NCI-H2227 treated with DMSO at 0.1 percent for 48 hours (cell line): ENCODE results near the gene SLC23A2.
"Not testable (repeated sequence)": the region's sequence is repeated elsewhere in the genome, so short reads cannot be mapped to it uniquely, and the experiment has no call there.

Source experiments
- DNase-seq: peaks from one replicate; lab custom pipeline; 2025; lab: John Stamatoyannopoulos, UW

SLC23A2 gene

DNA sequence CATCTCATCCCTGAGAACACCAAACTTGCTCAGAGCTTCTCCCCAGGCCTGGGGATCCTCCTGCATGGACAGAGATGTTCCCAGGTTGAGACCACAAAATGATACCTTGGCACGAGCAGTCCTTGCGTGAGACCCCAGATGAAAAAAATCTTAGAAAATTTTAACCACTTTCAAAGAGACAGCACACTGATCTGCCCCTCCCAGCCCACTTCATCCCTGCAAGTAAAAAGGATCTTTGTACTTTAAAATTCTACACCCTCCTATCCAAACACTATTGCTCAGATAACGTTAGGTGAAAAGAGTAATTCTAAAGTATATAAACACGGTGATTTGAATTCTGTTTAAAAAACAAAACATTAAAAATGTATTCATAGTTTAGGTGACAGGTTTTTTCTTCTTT is 98.5 kb downstream of the SLC23A2 start:
- no peak for DNase-seq

GRCh38 chr20:4901031-4901818 is 100.1 kb downstream of the SLC23A2 start:
- no peak for DNase-seq

DNA sequence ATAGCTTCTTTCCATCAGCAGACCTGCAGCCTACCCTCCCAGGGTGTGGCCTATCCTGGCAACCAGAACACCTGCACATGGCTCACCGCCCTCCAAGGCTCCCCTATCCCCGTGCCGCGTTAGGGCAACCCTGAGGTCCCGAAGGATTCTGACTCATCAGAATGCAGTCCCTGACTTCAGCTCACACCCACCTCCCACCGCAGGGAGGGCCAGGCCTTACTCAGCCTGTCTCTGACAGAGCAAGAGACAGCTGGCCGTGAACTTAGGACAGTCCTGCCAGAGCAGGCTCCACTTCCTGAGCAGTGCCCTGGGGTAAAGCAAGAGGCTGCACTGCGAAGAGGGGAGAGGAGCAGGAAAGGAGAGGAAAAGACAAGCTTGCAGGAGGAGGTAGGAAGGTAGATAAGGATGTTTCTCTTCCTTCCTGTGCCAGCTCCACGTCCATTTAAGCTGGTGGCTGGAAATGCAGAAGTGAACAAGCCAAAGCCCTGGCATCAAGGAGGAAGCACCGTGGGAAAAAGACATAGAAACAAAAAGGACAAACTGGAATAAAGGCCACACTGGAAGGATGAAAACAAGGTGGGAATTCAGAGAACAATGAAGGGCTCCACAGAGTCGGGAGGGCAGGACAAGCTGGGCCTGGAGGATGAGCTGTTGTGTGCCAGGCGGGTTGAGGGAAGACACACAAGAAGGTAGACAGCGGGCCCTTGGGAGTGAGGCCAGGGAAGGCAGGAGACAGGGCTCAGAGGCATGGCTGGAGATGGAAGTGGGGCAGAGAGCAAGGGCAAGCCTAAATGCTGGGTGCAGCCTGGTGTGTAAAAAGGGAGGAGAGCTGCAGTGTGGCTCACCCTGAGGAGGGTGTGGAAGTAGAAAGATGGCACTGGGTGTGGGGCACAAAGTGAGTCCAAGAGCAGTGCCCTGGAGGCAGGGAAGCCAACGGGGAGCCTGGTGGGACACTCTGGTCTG is 102.7 kb downstream of the SLC23A2 start:
- DNase-seq, result no peak

- no peak for DNase-seq
Measured at GRCh38 chr20:4897600-4897999, 103.7 kb downstream of the SLC23A2 start.

DNA sequence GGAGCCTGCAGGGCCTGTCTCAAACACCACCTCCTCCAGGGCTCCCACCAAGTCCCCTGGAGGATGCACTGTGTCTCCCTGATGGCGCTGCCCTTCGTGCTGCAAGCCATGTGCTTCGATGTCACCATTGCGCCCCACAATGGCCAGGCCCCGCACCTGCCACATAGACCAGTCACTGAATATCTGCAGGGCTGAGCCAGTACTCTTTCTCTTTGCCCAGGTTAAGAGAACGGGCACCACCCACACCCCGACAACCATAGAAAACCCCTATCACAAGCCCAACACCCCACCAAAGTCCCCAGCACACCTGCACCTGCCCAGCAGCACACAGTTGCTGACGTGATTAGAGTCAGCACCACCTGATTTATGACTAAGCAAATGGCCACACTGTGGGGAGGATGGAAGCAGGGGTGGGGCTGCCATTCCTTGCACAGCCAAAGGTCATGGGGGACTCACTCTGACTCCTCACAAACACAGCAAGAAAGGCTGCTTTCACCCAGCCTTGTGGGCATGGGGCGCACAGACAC is 104.3 kb downstream of the SLC23A2 start:
- DNase-seq, result no peak

DNA sequence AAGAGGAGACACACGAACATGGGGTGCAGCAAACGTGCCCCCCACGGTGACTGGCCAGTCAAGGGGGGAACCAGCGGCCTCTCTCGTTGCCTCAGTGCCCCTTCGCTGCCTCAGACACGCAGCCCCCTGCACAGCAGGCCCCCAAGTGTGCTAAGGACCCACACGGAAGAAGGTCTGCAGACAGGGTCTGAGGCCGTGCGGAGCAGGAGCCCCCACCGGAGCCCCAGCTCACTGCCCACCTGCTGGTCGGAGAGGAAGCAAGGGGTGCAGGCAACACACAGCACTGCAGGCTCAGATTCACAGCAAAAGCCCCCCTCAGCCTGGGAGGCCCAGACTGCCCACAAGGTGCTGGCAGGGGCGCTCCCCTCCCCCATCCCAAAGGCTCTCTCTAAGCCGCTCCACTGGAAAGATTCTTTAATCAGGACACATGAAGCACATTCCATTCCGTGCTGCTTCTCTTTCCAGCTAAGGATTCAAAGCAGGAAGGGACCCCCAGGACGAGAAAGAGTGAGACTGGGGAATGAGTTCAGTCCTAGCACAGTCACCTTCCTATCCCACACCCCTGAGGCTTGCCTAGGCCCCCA is 105.1 kb downstream of the SLC23A2 start:
- no peak for DNase-seq

GRCh38 chr20:4894981-4895381 is 106.3 kb downstream of the SLC23A2 start:
- no peak for DNase-seq

GRCh38 chr20:4894409-4894808 is 106.9 kb downstream of the SLC23A2 start:
- DNase-seq, result no peak

GRCh38 chr20:4893709-4894108 is 107.6 kb downstream of the SLC23A2 start:
- no peak for DNase-seq

- no peak for DNase-seq
Measured at GRCh38 chr20:4891997-4892396, 109.3 kb downstream of the SLC23A2 start.

- no peak for DNase-seq
Measured at GRCh38 chr20:4891190-4891763, 110.0 kb downstream of the SLC23A2 start.

- no peak for DNase-seq
Measured at GRCh38 chr20:4889446-4889845, 111.9 kb downstream of the SLC23A2 start.

DNA sequence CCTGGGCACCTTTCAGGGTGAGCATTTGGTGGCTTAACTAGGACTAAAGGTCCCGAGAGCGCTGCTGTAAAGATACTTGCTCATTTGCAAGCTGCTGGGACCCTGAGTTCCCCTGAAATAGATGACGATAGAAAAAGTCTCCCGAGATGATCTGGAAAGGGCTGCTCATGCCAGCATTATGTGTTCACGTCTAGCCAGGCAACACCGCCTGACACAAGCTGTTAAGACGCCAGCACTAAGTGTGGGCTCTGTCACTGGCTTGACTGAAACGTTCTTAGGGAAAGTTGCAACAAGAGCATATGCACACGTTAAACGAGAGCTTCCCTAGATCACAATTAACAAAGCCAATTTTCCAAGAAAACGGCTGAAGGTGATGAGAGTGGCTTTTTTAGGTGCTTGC is 113.7 kb downstream of the SLC23A2 start:
- no peak for DNase-seq

DNA sequence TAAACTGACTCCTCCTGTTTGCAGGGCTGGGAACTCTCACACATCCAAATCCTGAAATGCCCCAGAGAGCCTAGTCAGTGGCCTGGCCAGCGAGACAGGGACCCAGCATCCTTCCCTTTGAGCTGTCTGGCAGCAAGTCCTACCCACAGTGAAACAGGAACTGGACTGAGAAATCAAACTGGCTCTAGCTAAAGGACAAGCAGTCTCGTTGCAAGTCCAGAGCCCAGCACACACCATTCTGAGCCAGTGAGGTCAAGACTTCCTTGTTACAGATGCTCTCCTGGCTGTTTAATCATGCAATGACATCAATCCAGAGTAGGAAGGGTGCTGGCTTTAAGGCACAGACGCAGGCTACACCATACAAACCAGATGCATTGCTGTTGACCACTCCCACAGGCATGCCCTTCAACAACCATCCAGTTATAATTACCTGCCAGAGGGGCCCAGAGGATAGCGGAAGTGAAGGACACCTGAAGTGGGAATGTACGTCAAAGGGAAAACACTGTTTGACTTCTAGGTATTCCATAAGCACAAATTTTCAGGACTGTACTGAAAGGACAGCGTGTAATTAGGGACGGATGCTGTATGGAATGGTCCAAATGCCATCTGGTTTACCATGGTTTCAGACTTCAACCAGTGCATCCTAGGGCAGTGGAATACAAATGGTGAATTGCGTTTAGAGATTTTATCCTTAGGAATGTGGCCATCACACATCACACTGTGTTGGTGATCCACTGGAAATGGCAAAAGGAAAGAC is 114.4 kb downstream of the SLC23A2 start:
- DNase-seq, result no peak

DNA sequence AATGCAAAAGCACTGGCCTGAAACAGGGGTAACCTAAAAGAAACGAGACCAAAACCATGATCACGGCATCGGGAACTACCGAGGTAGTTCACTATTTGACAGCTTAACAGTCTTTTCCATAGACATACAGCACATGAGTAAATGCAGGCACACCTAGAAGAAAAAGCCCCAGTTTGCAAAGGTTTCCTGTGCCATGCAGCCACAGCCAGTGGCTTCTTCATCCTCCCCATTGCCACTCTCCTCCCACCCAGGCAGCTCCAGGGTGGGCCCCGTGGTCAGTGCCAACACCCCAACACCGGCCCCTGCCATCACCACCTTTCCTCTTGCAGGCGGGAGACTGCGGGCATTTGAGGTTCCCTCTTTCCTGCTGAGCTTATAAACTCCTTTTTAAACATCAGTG is 115.4 kb downstream of the SLC23A2 start:
- no peak for DNase-seq

- DNase-seq, result no peak
Measured at GRCh38 chr20:4883546-4883945, 117.8 kb downstream of the SLC23A2 start.

GRCh38 chr20:4883051-4883450 is 118.3 kb downstream of the SLC23A2 start:
- no peak for DNase-seq

GRCh38 chr20:4881006-4881730 is 120.1 kb downstream of the SLC23A2 start:
- no peak for DNase-seq

DNA sequence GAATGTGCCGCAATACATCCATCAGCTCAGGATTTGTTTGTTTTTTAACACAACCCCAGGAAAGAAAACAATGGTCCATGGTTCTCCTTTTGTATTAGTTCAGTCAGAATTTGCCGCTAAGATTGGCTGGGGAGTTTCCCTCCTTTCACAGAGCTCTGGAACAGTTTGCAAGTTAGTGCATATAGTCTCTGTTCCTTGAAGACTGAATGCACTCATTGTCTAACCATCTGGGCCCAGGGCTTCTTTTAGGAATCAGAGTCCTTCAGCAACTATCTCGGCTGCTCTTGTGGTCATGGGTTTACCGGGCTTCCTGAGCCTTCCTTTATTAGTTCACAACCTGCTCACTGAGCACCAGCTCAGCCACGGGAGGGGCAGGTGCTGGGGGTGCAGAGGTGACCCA is 121.3 kb downstream of the SLC23A2 start:
- no peak for DNase-seq

GRCh38 chr20:4878099-4878498 is 123.2 kb downstream of the SLC23A2 start:
- DNase-seq, result not testable (repeated sequence)

GRCh38 chr20:4876731-4877130 is 124.6 kb downstream of the SLC23A2 start:
- DNase-seq, result no peak
